ENCODE data around the gene SBK3.

- TF ChIP-seq CTCF (IDR thresholded peaks at IDR 0.05) (no peak), ZFX (IDR thresholded peaks at IDR 0.05; ENCODE audit: borderline replicate concordance) (no peak)
These were observed 36.5 kb upstream of the SBK3 start for GRCh38 chr19:55581823-55582223.

Data from 22Rv1 (cell line).